ENCODE data around the gene DFFA.
"Not testable (repeated sequence)": the region's sequence is repeated elsewhere in the genome, so short reads cannot be mapped to it uniquely, and the experiment has no call there.

Gene DFFA

DNA sequence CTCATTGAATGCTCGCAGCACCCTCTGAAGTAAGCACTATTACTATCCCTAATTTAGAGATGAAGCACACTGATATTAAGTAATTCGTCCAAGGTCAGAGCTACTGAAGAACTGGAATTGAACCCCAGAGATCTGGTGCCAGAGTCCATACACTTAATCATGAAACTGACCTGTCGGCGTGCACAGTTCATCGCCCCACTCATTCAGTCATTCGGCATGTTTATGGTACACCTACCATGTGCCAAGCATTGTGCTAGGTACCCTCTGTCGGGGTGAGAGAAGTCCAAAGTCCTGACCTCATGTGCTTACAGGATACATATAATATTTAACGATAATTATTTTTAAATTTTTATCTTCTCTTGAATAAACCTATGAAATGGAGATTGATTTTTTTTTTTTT, 47.7 kb downstream of the DFFA start:
- H3K4me3 ChIP-seq (ENCODE audit: low read depth, low read length), result no peak overlapping the region
- TF ChIP-seq, protein P1, sequence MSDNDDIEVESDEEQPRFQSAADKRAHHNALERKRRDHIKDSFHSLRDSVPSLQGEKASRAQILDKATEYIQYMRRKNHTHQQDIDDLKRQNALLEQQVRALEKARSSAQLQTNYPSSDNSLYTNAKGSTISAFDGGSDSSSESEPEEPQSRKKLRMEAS (IDR thresholded peaks at IDR 0.05; ENCODE audit: low read depth, low read length), result no peak
- TF ChIP-seq POLR2A (IDR thresholded peaks at IDR 0.05; ENCODE audit: extremely low read depth, insufficient read length) (no peak), CTCF (IDR thresholded peaks at IDR 0.05; ENCODE audit: low read depth, low read length) (no peak), MYC (IDR thresholded peaks at IDR 0.05; ENCODE audit: low read depth, low read length) (no peak)

GRCh38 chr1:10424034-10424433, 48.3 kb downstream of the DFFA start:
- TF ChIP-seq MYC (IDR thresholded peaks at IDR 0.05; ENCODE audit: low read depth, low read length) (no peak), CTCF (IDR thresholded peaks at IDR 0.05; ENCODE audit: low read depth, low read length) (no peak), POLR2A (IDR thresholded peaks at IDR 0.05; ENCODE audit: extremely low read depth, insufficient read length) (no peak)
- TF ChIP-seq, protein P1 (IDR thresholded peaks at IDR 0.05; ENCODE audit: low read depth, low read length), result no peak
- peak; percentile 10 for DNase-seq (ENCODE audit: low read depth)
- no peak overlapping the region for H3K4me3 ChIP-seq (ENCODE audit: low read depth, low read length)

More for the DNA sequence above, 47.7 kb downstream of the DFFA start:
- DNase-seq (ENCODE audit: low read depth), result no peak

- TF ChIP-seq CTCF (IDR thresholded peaks at IDR 0.05; ENCODE audit: low read depth, low read length) (no peak), POLR2A (IDR thresholded peaks at IDR 0.05; ENCODE audit: extremely low read depth, insufficient read length) (no peak), MYC (IDR thresholded peaks at IDR 0.05; ENCODE audit: low read depth, low read length) (no peak)
- TF ChIP-seq, protein P1 (IDR thresholded peaks at IDR 0.05; ENCODE audit: low read depth, low read length), result no peak
- no peak for DNase-seq (ENCODE audit: low read depth)
- no peak overlapping the region for H3K4me3 ChIP-seq (ENCODE audit: low read depth, low read length)
Observed at GRCh38 chr1:10421637-10422036, 50.7 kb downstream of the DFFA start.

DNA sequence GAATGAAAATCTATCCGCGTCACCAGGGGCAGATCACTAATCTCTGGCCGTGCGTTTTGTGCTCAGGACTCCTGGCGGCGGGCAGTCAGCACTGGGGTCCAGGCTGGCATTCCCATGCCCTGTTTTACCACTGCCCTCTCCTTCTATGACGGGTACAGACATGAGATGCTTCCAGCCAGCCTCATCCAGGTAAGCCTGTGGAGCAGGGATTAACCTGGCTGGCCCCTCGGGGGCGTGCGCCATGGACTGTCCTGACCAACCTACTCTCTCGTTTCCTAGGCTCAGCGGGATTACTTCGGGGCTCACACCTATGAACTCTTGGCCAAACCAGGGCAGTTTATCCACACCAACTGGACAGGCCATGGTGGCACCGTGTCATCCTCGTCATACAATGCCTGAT, 53.0 kb downstream of the DFFA start:
- no peak for DNase-seq (ENCODE audit: low read depth)
- H3K4me3 ChIP-seq (ENCODE audit: low read depth, low read length), result no peak overlapping the region
- TF ChIP-seq MYC (IDR thresholded peaks at IDR 0.05; ENCODE audit: low read depth, low read length) (no peak), POLR2A (IDR thresholded peaks at IDR 0.05; ENCODE audit: extremely low read depth, insufficient read length) (no peak), CTCF (IDR thresholded peaks at IDR 0.05; ENCODE audit: low read depth, low read length) (no peak)
- TF ChIP-seq, protein P1 (IDR thresholded peaks at IDR 0.05; ENCODE audit: low read depth, low read length), result no peak

DNA sequence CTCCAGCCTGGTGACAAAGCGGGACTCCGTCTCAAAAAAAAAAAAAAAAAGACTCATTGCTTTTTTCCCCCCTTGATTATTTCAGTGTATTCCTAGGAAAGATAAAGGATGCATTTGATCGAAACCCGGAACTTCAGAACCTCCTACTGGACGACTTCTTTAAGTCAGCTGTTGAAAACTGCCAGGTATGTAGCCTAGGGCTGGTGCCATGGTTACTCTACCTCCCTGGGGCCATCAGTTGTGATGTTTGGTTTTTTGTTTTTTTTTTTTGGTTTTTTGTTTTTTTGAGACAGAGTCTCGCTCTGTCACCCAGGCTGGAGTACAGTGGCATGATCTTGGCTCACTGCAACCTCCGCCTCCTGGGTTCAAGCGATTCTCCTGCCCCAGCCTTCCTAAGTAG, 53.6 kb downstream of the DFFA start:
- H3K4me3 ChIP-seq (ENCODE audit: low read depth, low read length); DNase-seq (ENCODE audit: low read depth): not testable (repeated sequence)

GRCh38 chr1:10415967-10416366, 56.4 kb downstream of the DFFA start:
- H3K4me3 ChIP-seq (ENCODE audit: low read depth, low read length); DNase-seq (ENCODE audit: low read depth): not testable (repeated sequence)

GRCh38 chr1:10415211-10415930, 57.0 kb downstream of the DFFA start:
- H3K4me3 ChIP-seq (ENCODE audit: low read depth, low read length), result peak overlapping the region; percentile 27
- TF ChIP-seq CTCF (IDR thresholded peaks at IDR 0.05; ENCODE audit: low read depth, low read length) (no peak), MYC (IDR thresholded peaks at IDR 0.05; ENCODE audit: low read depth, low read length) (peak; percentile 28; the same call in 1 of the 2 replicates)
- TF ChIP-seq, protein P1 (IDR thresholded peaks at IDR 0.05; ENCODE audit: low read depth, low read length), result no peak
- peak; percentile 95 for DNase-seq (ENCODE audit: low read depth)
